ENCODE data around the gene MAGI3.

- TF ChIP-seq CTCF (IDR thresholded peaks at IDR 0.05; ENCODE audit: low read length): no peak
- no peak for TF ChIP-seq EZH2 (IDR thresholded peaks at IDR 0.05; ENCODE audit: borderline replicate concordance, low read length)
These were observed 191.8 kb downstream of the MAGI3 start for GRCh38 chr1:113582084-113582483.

All from OCI-LY1 (cell line).